Activated T-cell treated with anti-CD3 and anti-CD28 coated beads for 4 hours (primary cell): ENCODE measurements around the gene TCF4.

ENCODE experiments used
- DNase-seq: peaks from one replicate; pipeline ENCODE4 v3.0.0-alpha.2; 2020

The TCF4 gene

DNA sequence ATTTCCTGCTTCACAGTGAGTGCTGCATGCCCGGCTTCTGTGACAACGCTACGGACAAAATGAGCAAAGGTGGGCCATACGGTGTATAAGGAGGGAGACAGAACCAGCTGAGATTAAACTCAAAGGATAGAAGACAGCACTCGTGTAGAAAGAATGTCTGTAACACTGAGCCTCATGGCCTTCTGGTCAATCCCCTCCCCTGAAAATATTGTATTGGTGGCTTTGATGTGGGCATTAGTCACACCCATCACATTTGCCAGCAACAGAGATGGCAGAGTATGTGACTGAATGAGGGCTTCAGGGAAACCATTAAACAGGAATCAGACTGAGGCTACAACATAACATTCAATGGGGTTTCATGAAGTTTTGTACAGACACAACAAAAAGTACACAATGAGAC is 341.0 kb downstream of the TCF4 start:
- no peak for DNase-seq

GRCh38 chr18:55246278-55246677 is 341.7 kb downstream of the TCF4 start:
- DNase-seq: no peak

DNA sequence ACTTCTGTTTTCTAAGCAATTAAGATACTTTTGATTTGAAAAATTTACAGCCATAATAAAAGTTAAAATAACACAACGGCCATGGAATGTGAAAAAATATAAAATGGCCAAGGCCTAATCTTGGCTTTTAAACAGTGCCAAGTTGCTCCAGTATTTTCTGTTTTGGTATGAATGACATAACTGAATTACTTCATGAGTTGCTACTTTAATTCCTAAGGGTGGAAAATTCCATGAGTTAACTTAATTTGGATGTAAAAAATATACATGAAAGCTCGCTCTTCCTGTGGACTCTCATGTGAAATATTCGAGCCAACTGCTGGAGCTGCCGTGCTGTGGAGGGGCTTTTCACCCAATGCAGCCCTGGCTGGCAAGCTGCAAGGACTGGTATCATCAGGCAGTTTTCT is 342.8 kb downstream of the TCF4 start:
- no peak for DNase-seq

- no peak for DNase-seq
These were observed 343.4 kb downstream of the TCF4 start for GRCh38 chr18:55244546-55244945.

DNA sequence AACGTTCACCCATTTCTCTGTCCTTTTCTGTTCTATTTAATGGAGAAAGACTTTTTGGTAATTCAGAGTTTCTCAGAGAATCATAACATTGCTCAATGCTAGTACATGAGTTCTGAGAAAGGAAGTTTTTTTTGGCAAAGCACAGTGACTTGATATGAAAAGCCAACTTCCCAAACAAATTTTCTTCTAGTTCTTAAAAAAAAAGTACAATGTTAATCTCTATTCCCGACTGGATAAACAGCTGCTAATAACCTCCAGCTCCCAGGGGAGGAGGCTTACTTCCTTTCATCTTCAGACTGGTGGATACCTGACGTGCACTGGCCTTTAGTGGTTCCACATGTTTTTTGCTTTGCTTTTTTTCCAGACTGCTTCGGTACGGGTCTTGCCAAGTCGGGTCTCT is 344.1 kb downstream of the TCF4 start:
- no peak for DNase-seq

- DNase-seq: no peak
These were observed 344.7 kb downstream of the TCF4 start for GRCh38 chr18:55243255-55243654.

DNA sequence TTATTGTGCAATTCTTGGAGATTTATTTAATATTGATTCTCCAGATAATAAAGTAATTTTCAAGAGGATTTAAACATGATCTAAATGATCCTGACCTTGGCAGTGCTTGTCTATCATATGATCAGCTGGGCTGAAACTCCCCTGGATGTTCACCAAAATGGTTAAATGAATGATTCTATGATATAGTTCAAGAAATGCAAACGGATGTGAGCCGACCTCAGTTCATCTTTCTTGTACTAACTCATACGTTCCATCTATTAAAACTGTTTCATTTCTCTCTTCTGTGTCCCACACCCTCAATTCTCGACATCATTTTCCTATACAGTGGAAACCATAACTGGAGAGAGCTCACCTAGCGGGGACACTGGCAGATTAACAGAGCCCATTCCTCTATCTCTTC is 347.0 kb downstream of the TCF4 start:
- DNase-seq: no peak

DNA sequence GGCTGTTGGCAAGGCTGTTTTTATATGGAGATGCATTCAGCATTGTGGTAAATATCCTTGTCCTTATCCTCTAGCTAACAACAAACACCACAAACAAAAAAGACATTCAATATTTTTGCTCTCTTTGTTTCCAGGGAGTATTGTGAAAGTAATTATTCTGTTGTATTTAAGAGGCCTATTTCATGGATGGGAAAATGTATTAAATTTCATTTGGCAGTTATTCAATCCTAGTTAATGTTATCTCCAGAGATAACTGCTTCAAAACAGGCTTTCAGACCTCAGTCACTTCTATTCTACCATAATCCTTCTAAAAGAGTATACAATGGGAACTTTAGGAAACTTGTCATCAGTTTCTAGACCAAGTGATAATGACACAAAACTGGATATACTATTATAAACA is 348.3 kb downstream of the TCF4 start:
- DNase-seq: no peak

GRCh38 chr18:55237660-55238059 is 350.3 kb downstream of the TCF4 start:
- DNase-seq: no peak

GRCh38 chr18:55236150-55236931 is 351.7 kb downstream of the TCF4 start:
- DNase-seq: no peak

DNA sequence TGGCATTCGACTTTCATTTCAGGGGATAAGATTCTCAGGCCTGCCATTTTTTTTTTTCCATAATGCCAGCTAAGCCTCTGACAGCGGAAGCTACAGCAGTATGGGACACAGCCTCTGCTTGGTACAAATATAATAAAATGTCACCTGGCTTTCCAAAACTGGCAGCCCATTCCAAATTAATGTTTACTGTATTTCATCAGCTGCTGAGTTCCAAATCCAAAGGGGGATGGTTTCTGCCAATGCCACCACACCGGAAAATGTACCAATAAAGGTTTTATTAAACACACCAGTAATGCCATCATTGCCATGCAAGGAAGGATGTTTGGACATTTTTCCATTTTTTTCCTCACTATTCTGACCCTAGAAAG is 352.9 kb downstream of the TCF4 start:
- no peak for DNase-seq

DNA sequence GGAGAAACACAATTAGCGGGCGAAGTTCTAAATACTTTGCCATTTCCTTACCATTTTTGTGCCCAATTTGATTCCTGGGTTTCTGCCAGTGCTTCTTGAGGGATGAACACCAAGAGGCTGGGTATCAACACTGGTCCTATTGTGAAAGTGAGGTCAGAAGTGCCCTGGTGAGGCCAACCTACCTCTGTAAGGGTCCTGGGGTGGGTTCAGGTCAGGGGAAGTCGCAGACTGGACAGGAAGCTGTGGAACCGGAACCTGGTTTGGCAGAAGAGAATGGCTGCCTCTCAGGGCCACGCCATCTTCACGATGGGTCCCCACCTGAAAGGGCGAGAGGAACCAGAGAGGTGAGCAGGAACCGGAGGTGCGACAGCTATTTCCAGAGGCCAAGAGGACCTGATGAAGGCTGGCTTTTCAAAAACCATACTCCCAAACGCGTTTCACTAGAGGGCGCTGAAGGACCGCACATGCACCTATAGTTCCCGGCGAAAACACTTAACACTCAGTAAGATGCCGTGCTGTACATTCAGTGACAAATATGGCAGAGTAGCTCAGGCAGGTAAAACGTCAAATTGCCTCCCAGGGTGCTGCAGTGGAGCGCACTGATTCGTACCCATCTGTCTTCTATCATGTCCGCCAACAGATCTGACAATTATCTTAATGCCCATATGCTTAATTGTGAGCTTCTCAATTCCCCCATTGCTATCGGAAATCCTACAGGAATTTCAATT is 353.5 kb downstream of the TCF4 start:
- peak; percentile 17 for DNase-seq

DNA sequence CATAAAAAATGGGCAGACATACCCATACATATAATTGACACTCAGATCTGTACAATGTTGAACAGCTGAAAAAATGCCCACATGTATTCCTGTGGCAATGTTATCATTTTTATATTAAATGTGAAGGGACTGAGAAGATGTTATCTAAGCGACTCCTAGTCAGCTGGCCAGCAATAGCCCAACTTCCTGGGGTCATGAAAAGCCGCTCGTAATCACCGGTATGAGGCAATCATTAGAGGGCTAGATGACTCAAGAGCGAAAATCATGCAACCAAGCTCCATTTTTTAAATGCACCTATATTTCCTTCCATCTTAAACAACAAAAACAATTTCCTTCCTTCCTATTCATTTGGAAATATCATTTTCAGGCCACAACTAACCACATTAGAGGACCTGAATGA is 354.1 kb downstream of the TCF4 start:
- no peak for DNase-seq

- no peak for DNase-seq
These were observed 355.5 kb downstream of the TCF4 start for GRCh38 chr18:55232506-55232905.

GRCh38 chr18:55229682-55230081 is 358.3 kb downstream of the TCF4 start:
- DNase-seq: no peak

DNA sequence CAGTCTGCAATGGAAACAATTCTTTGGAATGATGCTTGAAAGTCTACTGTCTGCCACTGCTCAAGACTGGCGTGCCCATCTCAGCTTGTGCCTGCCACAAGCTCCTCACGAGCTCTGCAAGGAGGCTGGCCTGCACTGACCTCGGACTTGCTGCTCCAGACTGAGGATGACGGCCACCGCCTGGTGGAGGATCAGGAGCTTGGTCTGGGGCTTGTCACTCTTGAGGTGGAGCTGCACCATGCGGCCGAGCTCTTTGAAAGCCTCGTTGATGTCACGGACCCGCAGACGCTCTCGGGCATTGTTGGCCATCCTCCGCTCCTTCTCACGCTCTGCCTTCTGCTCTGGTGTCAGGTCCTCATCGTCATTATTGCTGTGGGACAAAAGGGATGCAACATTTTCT is 359.3 kb downstream of the TCF4 start:
- no peak for DNase-seq

DNA sequence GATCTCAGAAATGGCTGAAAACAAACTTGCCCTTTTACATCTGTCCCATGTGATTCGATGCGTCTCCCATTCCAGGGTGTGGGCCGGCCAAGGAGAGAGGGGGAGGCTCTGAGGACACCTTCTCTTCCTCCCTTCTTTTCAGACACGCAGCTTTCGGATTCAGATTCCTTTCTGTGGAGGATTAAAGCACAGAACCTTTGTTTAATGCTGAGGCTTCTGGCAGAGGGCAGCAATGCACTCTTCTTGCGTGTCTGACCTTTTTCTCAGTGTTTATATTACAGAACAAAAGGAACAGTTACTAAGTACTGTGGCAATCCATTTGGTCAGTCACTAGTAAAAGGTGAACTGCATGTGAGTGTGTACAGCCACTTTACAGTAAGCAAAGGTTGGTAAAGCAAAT is 359.8 kb downstream of the TCF4 start:
- DNase-seq: no peak

DNA sequence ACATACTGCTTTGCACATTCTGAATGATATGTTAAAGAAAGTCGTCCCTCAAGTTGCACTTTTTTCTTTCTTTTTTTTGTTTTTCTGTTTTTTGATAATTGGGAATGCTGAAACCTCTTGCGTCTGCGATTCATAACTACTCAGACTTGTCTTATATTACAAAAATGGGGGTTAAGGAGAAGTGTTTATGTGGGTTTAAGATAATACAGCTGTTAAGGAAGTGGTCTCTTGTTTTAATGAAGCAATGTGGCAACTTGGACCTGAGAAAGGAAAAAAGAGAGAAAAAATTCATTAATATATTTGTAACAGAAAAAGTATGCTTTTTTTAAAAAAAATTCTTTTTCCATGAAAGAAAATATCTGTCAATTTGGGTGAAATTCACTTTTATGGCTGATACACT is 360.2 kb downstream of the TCF4 start:
- DNase-seq: no peak

DNA sequence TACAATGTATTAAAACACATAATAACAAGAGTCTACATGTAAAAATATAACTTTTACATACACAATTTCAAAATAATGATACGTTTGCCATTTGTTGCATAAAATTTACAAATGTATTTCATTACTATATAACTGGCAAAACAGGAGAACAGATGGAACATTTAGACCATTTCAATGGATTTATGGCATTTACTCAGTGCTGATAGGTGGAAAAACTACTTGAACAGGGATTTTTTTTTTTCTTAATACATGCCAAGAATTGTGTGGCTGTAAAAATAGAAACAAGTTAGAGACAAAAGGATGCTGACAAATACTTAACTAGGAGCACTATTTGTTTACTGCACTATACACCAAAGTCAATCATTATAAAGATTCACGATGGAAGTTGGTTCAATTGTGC is 361.9 kb downstream of the TCF4 start:
- DNase-seq: no peak

GRCh38 chr18:55224086-55224625 is 363.8 kb downstream of the TCF4 start:
- DNase-seq: no peak

DNA sequence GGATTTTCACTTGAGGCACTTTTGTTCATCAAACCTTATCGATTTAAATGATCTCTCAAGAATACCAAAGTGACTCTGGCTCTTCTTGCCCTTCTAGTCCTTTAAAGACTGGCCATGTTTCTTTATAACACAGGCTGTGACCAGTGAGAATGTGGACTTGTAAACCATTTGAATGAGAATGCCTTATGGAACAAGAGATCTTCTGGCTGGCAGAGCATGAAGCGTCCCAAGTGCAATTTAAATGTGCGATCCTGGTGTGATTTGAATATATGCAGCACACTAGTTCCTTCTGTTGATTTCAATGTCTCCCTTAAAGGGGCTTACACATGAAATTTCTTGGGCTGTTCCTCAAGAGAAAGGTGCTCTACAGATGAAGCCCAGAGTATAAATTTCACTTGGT is 366.4 kb downstream of the TCF4 start:
- DNase-seq: no peak

DNA sequence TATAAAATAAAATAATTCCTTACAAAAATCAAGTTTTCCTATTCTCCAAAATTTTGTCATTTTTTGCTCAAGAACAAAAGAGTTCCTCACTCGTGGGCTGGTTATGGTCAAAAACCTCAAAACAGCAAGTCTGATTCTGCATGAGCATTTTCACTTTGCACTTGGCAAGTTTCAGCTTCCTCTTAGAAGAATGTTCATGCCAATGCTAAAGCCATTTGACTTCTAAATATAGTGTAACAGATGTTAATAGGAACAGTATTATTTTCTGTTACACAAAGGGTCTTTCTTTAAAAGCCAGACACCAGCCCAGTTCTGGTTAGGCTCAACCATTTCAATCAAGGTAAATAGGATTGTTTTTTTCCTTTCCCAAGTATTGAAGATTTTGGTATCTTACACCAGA is 367.5 kb downstream of the TCF4 start:
- DNase-seq: no peak

- no peak for DNase-seq
These were observed 368.2 kb downstream of the TCF4 start for GRCh38 chr18:55219823-55220222.

DNA sequence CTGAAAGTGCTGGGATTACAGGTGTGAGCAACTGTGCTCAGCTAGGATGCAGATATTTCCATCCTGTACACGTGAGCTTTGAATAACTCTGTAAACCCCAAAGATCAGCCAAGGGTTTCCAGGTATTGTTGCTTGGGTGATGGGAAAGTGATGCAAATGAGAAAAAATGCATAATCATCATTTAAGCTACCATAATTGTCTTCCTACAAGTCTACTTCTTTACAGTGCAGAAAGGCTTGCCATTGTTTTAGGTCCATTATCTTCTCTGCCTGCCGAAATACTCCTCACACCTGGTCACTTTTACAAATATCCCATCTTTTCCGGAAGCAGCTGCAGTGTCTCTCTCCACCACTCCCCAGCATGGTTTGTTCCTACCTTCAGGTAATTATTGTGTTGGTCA is 368.9 kb downstream of the TCF4 start:
- no peak for DNase-seq

GRCh38 chr18:55214969-55215368 is 373.0 kb downstream of the TCF4 start:
- no peak for DNase-seq
